Transverse colon (tissue), 4 donors: ENCODE results near the gene ZG16B. TPM values are rescaled to one million over a fixed set of nuclear protein-coding genes. Genes with fewer than 3 reads are reported as not detected.

Experiments used
- DNase-seq: peaks from one replicate; pipeline ENCODE4 v3.0.0-alpha.2; 2019
- H3K27ac ChIP-seq, 4 donors: fragments of 200-600 bp; sonication (generic); 2 replicates each; pipeline ENCODE4 v1.5.1; 2016 to 2018; ENCODE audit warnings: inconsistent platforms in 4 of 4
- H3K27me3 ChIP-seq: fragments of 200-600 bp; sonication (generic); 2 replicates; pipeline ENCODE4 v1.5.1; 2017; ENCODE audit warnings: inconsistent platforms
- H3K36me3 ChIP-seq, 4 donors: fragments of 200-600 bp; sonication (generic); 2 replicates each; pipeline ENCODE4 v1.5.1; 2017 to 2019; ENCODE audit warnings: inconsistent platforms in 4 of 4
- H3K4me1 ChIP-seq, 4 donors: fragments of 200-600 bp; sonication (generic); 2 replicates each; pipeline ENCODE4 v1.5.1; 2017 to 2020; ENCODE audit warnings: inconsistent platforms in 4 of 4
- H3K4me3 ChIP-seq, 4 donors: fragments of 200-600 bp; sonication (generic); 1 replicate in 1 of 4; 2 replicates in 3 of 4; pipeline versions ENCODE4 v1.5.1 to v1.6.1; 2017 to 2019; ENCODE audit warnings: inconsistent platforms in 4 of 4
- H3K9me3 ChIP-seq, 2 donors: fragments of 200-600 bp; sonication (generic); 2 replicates each; pipeline ENCODE4 v1.5.1; 2017 to 2019; ENCODE audit warnings: inconsistent platforms in 2 of 2
- EP300 ChIP-seq: sonication (generic); formaldehyde crosslinking; IDR thresholded peaks from one replicate; pipeline ENCODE4 v1.6.1; 2017; ENCODE audit warnings: antibody characterized with exemption, low read depth
- POLR2A ChIP-seq: fragments of 450-650 bp; IDR thresholded peaks from one replicate; pipeline ENCODE4 v1.6.1; 2016; ENCODE audit warnings: antibody characterized with exemption, mild to moderate bottlenecking, moderate library complexity
- POLR2AphosphoS5 ChIP-seq, 3 donors: sonication (generic); formaldehyde crosslinking; IDR thresholded peaks; one replicate each; pipeline ENCODE4 v1.6.1; 2016; ENCODE audit warnings: antibody characterized with exemption in 3 of 3
- WGBS, 2 donors: methylation state at CpG; one replicate each; pipeline ENCODE4 v1.1.5; 2018; ENCODE audit warnings: low coverage in 1 of 2; 5-methylcytosine and 5-hydroxymethylcytosine counted together
- in situ Hi-C, 4 donors: fragments of 200-750 bp; cut with MboI; loops; one replicate each; pipeline versions ENCODE4 v1.15.0 to v1.15.1; 2017; ENCODE audit warnings: low sequenced_read_pairs in 3 of 4, low pct_ligation_motif_present in 1 of 4, low pct_unique_long_range_greater_than_20kb in 1 of 4
- intact Hi-C: fragments of 100-400 bp; cut with DNase I; formaldehyde crosslinking; loops from one replicate; pipeline ENCODE4 v1.15.1; 2023; ENCODE audit warnings: low total_unique reads
- total RNA-seq, 4 donors: library from RNA; depleted of rRNA; stranded (reverse); fragments of >200 nt; gene quantifications; one replicate each; pipeline ENCODE4 v1.1.0, GENCODE V29; 2016
- TF ChIP-seq, protein P1 (sequence below), 5 experiments: fragments of 200-600 bp in 3 of 5; fragments of 450-650 bp in 2 of 5; sonication (generic) in 3 of 5; IDR thresholded peaks; 1 replicate in 2 of 5; 2 replicates in 3 of 5; pipeline ENCODE4 v1.5.1; 2016 to 2017; ENCODE audit warnings: antibody characterized with exemption in 5 of 5, inconsistent platforms in 3 of 5, mild to moderate bottlenecking in 2 of 5, moderate library complexity in 1 of 5

Gene ZG16B
- total RNA-seq, 4 donors from 2014 or later: 5.2 to 28.3 (median 15.9) TPM; not detected in 1

DNA sequence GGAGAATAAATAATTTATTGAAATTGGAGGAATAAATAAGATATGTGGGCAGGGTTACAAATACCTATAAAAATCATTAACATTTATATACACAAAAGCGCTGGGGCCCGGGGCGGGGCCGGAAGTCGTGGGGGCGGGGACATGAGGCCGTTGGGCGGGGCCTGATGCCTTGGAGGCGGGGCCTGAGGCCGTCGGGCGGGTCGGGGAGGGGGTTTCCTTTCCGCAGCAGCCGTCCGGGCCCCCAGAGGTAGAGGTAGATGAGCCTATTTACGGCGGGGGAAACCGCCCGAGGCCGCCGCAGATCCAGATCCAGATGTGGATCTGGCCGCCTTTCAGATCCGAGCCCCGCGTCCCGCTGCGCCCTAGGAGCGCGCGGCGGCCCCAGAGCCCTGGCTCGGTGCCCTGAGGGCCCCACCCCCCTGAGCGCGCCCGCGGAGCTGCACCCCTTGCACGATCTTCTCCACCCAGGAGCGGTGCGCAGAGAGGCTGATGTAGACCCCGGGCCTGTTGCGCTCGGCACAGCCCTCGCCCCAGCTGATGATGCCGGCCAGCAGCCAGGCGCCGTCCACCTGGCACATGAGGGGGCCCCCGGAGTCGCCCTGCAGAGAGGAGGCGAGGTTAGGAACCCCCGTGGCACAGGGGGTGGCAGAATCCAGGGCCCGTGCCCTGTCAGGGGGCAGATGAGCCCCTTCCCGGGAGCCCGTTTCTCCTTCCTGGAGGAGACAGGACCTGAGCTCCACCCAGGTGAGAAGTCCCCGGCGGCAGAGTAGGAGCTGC lies 22.8 kb downstream of the ZG16B start:
- no peak for DNase-seq
- H3K36me3 ChIP-seq: no peaks in the 10 kb centered on the region
- WGBS, 2 donors: 75% methylated on average over 46 of the region's 56 CpGs; no CpG with 5 or more reads in 1 of the 2 donors
- intact Hi-C loops: no loop called here
- H3K9me3 ChIP-seq: peaks cover 5 to 6% of the 10 kb centered on the region in 2 donors
- H3K4me1 ChIP-seq: peaks cover 0 to 6% (median 2%) of the 10 kb centered on the region in 4 donors
- H3K27me3 ChIP-seq: peaks cover 69% of the 10 kb centered on the region
- in situ Hi-C loops: no loop called here
- no peak overlapping the region for H3K4me3 ChIP-seq
- TF ChIP-seq POLR2AphosphoS5 (IDR thresholded peaks at IDR 0.05) (no peak), POLR2A (no peak), EP300 (no peak)
- TF ChIP-seq, protein P1, sequence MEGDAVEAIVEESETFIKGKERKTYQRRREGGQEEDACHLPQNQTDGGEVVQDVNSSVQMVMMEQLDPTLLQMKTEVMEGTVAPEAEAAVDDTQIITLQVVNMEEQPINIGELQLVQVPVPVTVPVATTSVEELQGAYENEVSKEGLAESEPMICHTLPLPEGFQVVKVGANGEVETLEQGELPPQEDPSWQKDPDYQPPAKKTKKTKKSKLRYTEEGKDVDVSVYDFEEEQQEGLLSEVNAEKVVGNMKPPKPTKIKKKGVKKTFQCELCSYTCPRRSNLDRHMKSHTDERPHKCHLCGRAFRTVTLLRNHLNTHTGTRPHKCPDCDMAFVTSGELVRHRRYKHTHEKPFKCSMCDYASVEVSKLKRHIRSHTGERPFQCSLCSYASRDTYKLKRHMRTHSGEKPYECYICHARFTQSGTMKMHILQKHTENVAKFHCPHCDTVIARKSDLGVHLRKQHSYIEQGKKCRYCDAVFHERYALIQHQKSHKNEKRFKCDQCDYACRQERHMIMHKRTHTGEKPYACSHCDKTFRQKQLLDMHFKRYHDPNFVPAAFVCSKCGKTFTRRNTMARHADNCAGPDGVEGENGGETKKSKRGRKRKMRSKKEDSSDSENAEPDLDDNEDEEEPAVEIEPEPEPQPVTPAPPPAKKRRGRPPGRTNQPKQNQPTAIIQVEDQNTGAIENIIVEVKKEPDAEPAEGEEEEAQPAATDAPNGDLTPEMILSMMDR (IDR thresholded peaks at IDR 0.05): no peak
- H3K27ac ChIP-seq: no peak overlapping the region

DNA sequence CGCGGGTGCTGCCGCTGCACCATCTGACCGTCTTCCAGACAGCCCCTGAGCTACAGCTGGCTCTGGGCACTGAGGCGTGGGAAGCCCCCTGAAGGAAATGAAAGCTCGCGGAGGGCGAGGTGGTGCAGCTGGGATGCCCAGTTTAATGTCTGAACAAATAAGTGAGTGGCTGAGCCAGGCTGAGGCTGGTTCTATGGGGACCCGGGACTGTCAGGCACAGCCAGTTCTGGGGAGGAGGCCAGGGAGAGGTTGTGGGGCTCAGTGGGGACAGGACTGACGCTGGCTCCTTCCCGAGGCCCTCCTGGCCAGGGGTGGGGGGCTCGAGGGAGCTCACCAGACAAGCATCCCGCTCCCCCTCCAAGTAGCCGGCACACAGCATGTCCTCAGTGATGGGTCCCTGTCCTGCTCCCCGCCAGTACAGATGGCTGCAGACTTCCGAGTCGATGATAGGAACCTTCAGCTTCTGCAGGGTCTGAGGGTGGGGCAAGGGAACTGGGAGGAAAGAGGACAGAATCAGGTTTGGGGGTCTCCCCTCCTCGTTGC lies 23.5 kb downstream of the ZG16B start:
- intact Hi-C loops (no loop called here), in situ Hi-C loops (no loop called here)
- H3K9me3 ChIP-seq: peaks cover 5 to 6% of the 10 kb centered on the region in 2 donors
- WGBS, 2 donors: 87% methylated on average over 17 of the region's 18 CpGs; no CpG with 5 or more reads in 1 of the 2 donors
- TF ChIP-seq, protein P1 (IDR thresholded peaks at IDR 0.05): no peak
- no peak for TF ChIP-seq POLR2AphosphoS5 (IDR thresholded peaks at IDR 0.05)
- no peak overlapping the region for H3K4me3 ChIP-seq
- no peak overlapping the region for H3K27ac ChIP-seq
- H3K36me3 ChIP-seq: no peaks in the 10 kb centered on the region
- H3K27me3 ChIP-seq: peaks cover 69% of the 10 kb centered on the region
- H3K4me1 ChIP-seq: peaks cover 0 to 13% (median 7%) of the 10 kb centered on the region in 4 donors
- no peak for DNase-seq

DNA sequence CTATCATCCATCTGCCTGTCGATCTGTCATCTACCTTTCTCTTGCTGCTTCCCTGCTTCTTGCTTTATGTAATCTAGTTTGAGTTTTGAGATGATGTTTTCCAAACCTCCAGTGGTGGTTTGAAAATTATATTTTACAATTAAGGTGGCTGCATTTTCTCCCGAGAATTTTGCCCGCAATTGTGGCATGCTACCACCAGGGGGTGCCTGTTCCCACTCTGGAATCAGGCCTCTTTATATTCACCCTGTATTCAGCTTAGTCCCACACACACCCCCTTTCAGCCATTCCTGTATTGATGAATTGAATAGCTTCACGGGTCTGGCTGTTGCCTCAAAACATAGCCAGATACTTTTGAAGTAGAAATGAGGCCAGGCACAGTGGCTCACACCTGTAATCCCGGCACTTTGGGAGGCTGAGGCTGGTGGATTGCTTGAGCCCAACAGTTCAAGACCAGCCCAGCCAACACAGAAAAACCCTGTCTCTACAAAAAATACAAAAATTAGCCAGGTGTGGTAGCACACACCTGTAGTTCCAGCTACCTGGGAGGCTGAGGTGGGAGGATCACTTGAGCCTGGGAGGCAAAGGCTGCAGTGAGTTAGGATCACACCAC lies 24.7 kb downstream of the ZG16B start:
- in situ Hi-C loops: no loop called here
- 29 to 73% methylated on average over 1 to 5 of the region's 5 CpGs for WGBS, 2 donors
- Histone ChIP-seq H3K4me3 (no peak overlapping the region), H3K9me3 (peaks cover 5 to 6% of the 10 kb centered on the region in 2 donors), H3K27ac (no peak overlapping the region), H3K27me3 (peaks cover 68% of the 10 kb centered on the region), H3K4me1 (peaks cover 0 to 18% (median 7%) of the 10 kb centered on the region in 4 donors), H3K36me3 (no peaks in the 10 kb centered on the region)
- intact Hi-C loops: no loop called here
- no peak for DNase-seq
- TF ChIP-seq, protein P1 (IDR thresholded peaks at IDR 0.05): peak in 3 of 5 experiments; percentile 17 to 32 (median 30)
- TF ChIP-seq EP300: no peak

DNA sequence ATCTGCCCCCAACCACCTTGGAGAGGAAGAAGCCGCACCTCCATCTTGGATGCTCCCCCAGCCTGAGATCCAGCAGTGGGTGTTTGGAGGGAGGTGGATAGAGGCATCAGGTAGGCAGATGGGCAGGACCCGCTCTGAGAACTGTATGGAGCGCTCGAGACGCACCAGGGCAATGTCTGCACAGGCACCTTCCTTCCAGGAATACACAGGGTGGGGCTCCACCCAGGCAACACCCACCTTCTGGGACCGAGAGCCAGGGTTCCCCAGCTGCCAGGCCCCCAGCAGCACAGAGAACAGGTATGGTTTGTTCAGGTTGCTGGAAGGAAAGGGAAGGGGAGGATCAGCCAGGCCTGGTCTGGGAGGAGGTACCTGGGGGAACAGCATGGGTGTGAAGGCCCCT lies 25.4 kb downstream of the ZG16B start:
- WGBS, 2 donors: 71% methylated on average over 6 of the region's 6 CpGs; no CpG with 5 or more reads in 1 of the 2 donors
- Histone ChIP-seq H3K4me3 (no peak overlapping the region), H3K27ac (no peak overlapping the region), H3K27me3 (peaks cover 62% of the 10 kb centered on the region), H3K36me3 (no peaks in the 10 kb centered on the region), H3K4me1 (peaks cover 0 to 18% (median 7%) of the 10 kb centered on the region in 4 donors), H3K9me3 (peaks cover 6% of the 10 kb centered on the region in 2 donors)
- in situ Hi-C loops: no loop called here
- TF ChIP-seq, protein P1 (IDR thresholded peaks at IDR 0.05): no peak
- TF ChIP-seq POLR2AphosphoS5 (IDR thresholded peaks at IDR 0.05): no peak
- TF ChIP-seq EP300: no peak
- TF ChIP-seq POLR2A: no peak
- intact Hi-C loops: no loop called here
- DNase-seq: no peak
